OCI-LY3 (cell line): ENCODE data around the gene MYO16.

ENCODE experiments used
- H2AFZ ChIP-seq: fragments of 200-600, 300-600 bp; shearing (Covaris generic); 2 replicates; pipeline ENCODE4 v1.6.0; 2014; ENCODE audit warnings: antibody characterized with exemption, low read depth, low read length
- H3K27ac ChIP-seq: fragments of 200-600, 300-600 bp; sonication (generic); 2 replicates; pipeline ENCODE4 v1.5.1; 2014; ENCODE audit warnings: mild to moderate bottlenecking, low read length, moderate library complexity, mixed read lengths
- H3K27me3 ChIP-seq: fragments of 200-600, 300-600 bp; sonication (generic); 2 replicates; pipeline ENCODE4 v1.6.1; 2014; ENCODE audit warnings: low read depth, low read length, mixed read lengths
- H3K36me3 ChIP-seq: fragments of 200-600, 300-600 bp; sonication (generic); replicated peaks from 2 replicates; pipeline ENCODE3; 2014; ENCODE audit warnings: low read depth, low read length, mixed read lengths
- H3K4me1 ChIP-seq: fragments of 300-600, 200-600 bp; sonication (generic); 2 replicates; pipeline ENCODE4 v1.6.1; 2014; ENCODE audit warnings: low read length, mixed read lengths
- H3K4me2 ChIP-seq: fragments of 200-600, 300-600 bp; sonication (generic); 2 replicates; pipeline ENCODE4 v1.6.1; 2014; ENCODE audit warnings: low read length, mixed read lengths
- H3K4me3 ChIP-seq: fragments of 300-600, 200-600 bp; sonication (generic); 2 replicates; pipeline ENCODE4 v1.5.1; 2014; ENCODE audit warnings: antibody characterized with exemption, mild to moderate bottlenecking, low read length, moderate library complexity
- H3K79me2 ChIP-seq: fragments of 300-600, 200-600 bp; shearing (Covaris generic); 2 replicates; pipeline ENCODE4 v1.6.1; 2014; ENCODE audit warnings: mild to moderate bottlenecking, low read length, mixed read lengths
- H3K9ac ChIP-seq: fragments of 300-600, 200-600 bp; shearing (Covaris generic); 2 replicates; pipeline ENCODE4 v1.6.0; 2014; ENCODE audit warnings: mild to moderate bottlenecking, low read length, moderate library complexity
- H3K9me3 ChIP-seq: fragments of 200-600, 300-600 bp; shearing (Covaris generic); 2 replicates; pipeline ENCODE4 v1.6.1; 2014; ENCODE audit warnings: low read length, mixed read lengths; ENCODE audit not compliant: insufficient read depth
- H4K20me1 ChIP-seq: fragments of 200-600, 300-600 bp; sonication (generic); 2 replicates; pipeline ENCODE4 v1.6.1; 2016; ENCODE audit warnings: low read length, mixed read lengths; ENCODE audit not compliant: insufficient read depth
- EZH2phosphoT487 ChIP-seq: fragments of 200-600 bp; shearing (Covaris generic); IDR thresholded peaks from 2 replicates; pipeline ENCODE4 v1.6.1; 2018; ENCODE audit warnings: antibody characterized with exemption, mixed run types, low read depth
- TF ChIP-seq, protein P1 (sequence below): fragments of 200-600, 300-600 bp; sonication (generic); IDR thresholded peaks from 2 replicates; pipeline ENCODE4 v1.5.1; 2014; ENCODE audit warnings: antibody characterized with exemption, low read length, low read depth

MYO16 gene

DNA sequence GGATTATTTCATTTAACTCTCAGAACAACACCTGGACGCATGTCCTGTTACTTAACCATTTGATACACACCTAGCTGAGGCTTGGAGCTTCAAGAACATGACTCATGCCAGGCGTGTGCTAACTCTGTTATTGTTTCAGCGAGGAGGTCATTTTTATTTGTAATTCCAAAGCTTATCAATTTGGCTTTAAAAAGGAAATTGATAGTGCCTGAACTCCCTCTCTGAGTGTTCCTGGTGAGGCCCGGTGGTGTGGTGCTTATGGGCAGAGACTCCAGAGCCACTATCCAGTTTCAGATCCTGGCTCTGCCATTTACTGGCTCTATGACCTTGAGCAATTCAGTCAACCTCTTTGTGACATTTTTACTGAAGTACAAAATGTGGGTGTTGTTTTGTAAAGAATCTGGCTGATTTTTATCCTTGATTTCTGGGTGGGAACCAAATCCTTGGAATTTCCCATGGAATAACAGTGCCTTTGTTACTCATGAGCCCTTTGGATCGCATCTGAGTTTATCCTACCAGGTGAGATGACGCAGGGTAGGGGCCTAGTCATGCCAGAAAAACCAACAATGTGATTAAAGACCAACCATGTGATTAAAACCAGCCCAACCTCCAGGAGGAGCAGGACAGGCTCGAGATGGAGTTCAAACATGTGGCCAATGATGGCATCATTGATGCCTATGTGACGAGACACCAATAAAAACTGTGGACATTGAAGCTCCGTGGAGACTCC, 198.8 kb downstream of the MYO16 start:
- Histone ChIP-seq H3K79me2 (no peaks in the 10 kb centered on the region), H3K27ac (no peak overlapping the region), H3K9ac (no peak overlapping the region), H3K4me2 (no peak overlapping the region), H3K36me3 (no peaks in the 10 kb centered on the region), H3K9me3 (peaks cover 8% of the 10 kb centered on the region), H2AFZ (no peak overlapping the region), H3K4me1 (no peaks in the 10 kb centered on the region), H4K20me1 (no peaks in the 10 kb centered on the region), H3K27me3 (no peaks in the 10 kb centered on the region), H3K4me3 (no peak overlapping the region)
- no peak for TF ChIP-seq EZH2phosphoT487
- TF ChIP-seq, protein P1, sequence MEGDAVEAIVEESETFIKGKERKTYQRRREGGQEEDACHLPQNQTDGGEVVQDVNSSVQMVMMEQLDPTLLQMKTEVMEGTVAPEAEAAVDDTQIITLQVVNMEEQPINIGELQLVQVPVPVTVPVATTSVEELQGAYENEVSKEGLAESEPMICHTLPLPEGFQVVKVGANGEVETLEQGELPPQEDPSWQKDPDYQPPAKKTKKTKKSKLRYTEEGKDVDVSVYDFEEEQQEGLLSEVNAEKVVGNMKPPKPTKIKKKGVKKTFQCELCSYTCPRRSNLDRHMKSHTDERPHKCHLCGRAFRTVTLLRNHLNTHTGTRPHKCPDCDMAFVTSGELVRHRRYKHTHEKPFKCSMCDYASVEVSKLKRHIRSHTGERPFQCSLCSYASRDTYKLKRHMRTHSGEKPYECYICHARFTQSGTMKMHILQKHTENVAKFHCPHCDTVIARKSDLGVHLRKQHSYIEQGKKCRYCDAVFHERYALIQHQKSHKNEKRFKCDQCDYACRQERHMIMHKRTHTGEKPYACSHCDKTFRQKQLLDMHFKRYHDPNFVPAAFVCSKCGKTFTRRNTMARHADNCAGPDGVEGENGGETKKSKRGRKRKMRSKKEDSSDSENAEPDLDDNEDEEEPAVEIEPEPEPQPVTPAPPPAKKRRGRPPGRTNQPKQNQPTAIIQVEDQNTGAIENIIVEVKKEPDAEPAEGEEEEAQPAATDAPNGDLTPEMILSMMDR: no peak

DNA sequence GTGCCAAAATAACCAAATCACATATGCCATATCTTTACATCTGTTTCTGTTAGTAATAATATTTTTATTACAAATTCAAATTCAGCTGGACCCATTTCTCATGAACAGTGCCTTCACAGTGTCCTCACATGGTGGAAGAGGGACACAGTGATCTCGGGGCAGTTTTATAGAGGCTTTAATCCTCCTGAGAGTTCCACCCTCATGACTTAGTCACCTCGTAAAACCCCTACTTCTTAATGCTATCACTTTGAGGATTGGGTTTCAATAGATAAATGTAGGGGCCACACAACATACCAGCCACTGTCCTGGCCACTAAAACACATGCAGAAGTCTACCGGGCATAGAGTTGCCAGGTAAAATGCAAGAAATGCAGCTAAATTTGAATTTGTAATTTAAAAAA, 201.5 kb downstream of the MYO16 start:
- H3K4me3 ChIP-seq: no peak overlapping the region
- H3K79me2 ChIP-seq: no peaks in the 10 kb centered on the region
- no peak overlapping the region for H3K9ac ChIP-seq
- no peak for TF ChIP-seq EZH2phosphoT487
- TF ChIP-seq, protein P1: no peak
- no peak overlapping the region for H3K27ac ChIP-seq
- no peaks in the 10 kb centered on the region for H4K20me1 ChIP-seq
- peaks cover 8% of the 10 kb centered on the region for H3K9me3 ChIP-seq
- H3K27me3 ChIP-seq: no peaks in the 10 kb centered on the region
- no peak overlapping the region for H3K4me2 ChIP-seq
- no peaks in the 10 kb centered on the region for H3K36me3 ChIP-seq
- no peaks in the 10 kb centered on the region for H3K4me1 ChIP-seq
- no peak overlapping the region for H2AFZ ChIP-seq

DNA sequence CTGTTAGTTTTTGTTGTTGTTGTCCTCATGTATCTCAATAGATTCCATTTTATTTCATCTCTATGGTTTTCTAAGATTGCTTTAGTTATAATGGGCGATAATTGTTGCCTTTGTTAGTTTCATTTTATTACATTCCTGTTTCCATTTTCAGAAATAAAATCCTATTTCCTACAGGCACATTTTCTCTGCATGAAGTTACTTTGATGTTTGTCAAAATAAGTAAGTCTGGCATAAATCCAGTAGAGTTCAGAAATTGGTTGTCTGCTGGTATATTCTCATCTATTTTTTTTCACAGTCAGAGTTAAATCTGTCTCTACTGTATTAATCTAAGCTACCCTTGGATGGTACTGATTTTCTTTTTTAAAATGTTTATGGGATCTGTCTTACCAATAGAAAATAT, 204.1 kb downstream of the MYO16 start:
- no peak overlapping the region for H3K4me3 ChIP-seq
- no peak overlapping the region for H3K9ac ChIP-seq
- no peak for TF ChIP-seq EZH2phosphoT487
- TF ChIP-seq, protein P1: no peak
- H3K79me2 ChIP-seq: no peaks in the 10 kb centered on the region
- no peak overlapping the region for H3K27ac ChIP-seq
- peaks cover 4% of the 10 kb centered on the region for H3K9me3 ChIP-seq
- no peak overlapping the region for H3K4me2 ChIP-seq
- H3K36me3 ChIP-seq: no peaks in the 10 kb centered on the region
- no peaks in the 10 kb centered on the region for H3K27me3 ChIP-seq
- H2AFZ ChIP-seq: no peak overlapping the region
- H3K4me1 ChIP-seq: no peaks in the 10 kb centered on the region
- H4K20me1 ChIP-seq: no peaks in the 10 kb centered on the region

DNA sequence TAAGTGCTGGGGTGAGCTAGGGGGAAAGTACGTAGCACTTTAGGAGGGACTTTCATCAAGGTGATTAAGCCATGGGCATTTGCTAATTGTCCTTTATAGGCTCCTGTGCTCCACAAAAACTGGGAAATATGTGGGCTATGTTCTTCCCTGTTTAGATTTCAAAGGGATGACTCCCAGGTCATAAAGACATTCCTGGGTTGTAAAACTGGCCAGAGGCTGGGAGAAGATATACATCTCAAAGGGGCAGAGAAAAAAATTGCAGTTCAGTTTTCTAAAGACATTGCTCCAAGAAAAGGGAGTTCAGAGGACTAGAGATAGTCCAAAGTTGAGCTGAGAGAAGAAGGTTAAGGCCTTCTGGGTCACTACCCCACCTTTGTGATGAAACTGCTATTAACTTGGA, 204.8 kb downstream of the MYO16 start:
- Histone ChIP-seq H4K20me1 (no peaks in the 10 kb centered on the region), H3K4me3 (no peak overlapping the region), H3K27ac (no peak overlapping the region), H3K27me3 (no peaks in the 10 kb centered on the region), H3K36me3 (no peaks in the 10 kb centered on the region), H3K9ac (no peak overlapping the region), H3K79me2 (no peaks in the 10 kb centered on the region), H2AFZ (no peak overlapping the region), H3K4me1 (no peaks in the 10 kb centered on the region), H3K9me3 (no peaks in the 10 kb centered on the region), H3K4me2 (no peak overlapping the region)
- TF ChIP-seq EZH2phosphoT487: no peak
- TF ChIP-seq, protein P1: no peak
